Right lobe of liver (tissue), 4 donors: ENCODE data around the gene CYB561D1.

Experiments used
- POLR2A ChIP-seq: fragments of 450-650 bp; IDR thresholded peaks from one replicate; pipeline ENCODE4 v1.6.1; 2017; ENCODE audit warnings: antibody characterized with exemption, mild to moderate bottlenecking
- TF ChIP-seq, protein P1 (sequence below), 4 donors: fragments of 200-600 bp in 3 of 4; fragments of 450-650 bp in 1 of 4; IDR thresholded peaks; one replicate each; pipeline versions ENCODE4 v1.5.1 to v1.8.0; 2016 to 2022; ENCODE audit warnings: antibody characterized with exemption in 4 of 4, mild to moderate bottlenecking in 2 of 4
- donor health status: DM: no; HTN: no; CAD: no.
- donor health status: DM: no; HTN: no; CAD: no.
- donor health status: DM: no; HTN: yes; CAD: no.

DNA sequence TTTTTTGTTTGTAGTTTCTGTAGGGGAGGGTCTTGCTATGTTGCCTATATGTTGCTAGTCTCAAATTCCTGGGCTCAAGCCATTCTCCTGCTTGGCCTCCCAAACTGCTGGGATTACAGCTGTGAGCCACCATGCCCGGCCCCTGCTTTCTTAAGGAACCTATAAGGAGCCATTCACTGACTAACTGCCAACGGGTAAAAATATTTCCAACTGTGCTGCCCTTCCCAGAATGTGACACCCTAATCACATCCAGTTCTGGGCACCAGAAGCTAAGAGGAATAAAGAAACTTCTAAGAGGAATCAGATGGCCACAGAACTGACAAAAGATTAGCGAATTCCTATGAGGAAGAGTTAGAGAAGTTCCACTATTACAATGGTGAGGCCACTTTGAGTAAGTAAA lies 21.1 kb upstream of the CYB561D1 start:
- TF ChIP-seq, protein P1, sequence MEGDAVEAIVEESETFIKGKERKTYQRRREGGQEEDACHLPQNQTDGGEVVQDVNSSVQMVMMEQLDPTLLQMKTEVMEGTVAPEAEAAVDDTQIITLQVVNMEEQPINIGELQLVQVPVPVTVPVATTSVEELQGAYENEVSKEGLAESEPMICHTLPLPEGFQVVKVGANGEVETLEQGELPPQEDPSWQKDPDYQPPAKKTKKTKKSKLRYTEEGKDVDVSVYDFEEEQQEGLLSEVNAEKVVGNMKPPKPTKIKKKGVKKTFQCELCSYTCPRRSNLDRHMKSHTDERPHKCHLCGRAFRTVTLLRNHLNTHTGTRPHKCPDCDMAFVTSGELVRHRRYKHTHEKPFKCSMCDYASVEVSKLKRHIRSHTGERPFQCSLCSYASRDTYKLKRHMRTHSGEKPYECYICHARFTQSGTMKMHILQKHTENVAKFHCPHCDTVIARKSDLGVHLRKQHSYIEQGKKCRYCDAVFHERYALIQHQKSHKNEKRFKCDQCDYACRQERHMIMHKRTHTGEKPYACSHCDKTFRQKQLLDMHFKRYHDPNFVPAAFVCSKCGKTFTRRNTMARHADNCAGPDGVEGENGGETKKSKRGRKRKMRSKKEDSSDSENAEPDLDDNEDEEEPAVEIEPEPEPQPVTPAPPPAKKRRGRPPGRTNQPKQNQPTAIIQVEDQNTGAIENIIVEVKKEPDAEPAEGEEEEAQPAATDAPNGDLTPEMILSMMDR (IDR thresholded peaks at IDR 0.05) = no peak
- no peak for TF ChIP-seq POLR2A
